ENCODE data around the gene VPS16. TPM values are rescaled to one million over a fixed set of nuclear protein-coding genes. Genes with fewer than 3 reads are reported as not detected.

The VPS16 gene
- total and polyA plus RNA-seq, 2 of the 8 experiments (the other 6 are each of a cell fraction or from before 2014, with no cell fraction given) = 23.8 to 25.9 TPM

GRCh38 chr20:2829376-2829775 is 11.2 kb upstream of the VPS16 start (continued):
- TF ChIP-seq RAD21 (IDR thresholded peaks at IDR 0.05 in 1 of 2, conservative IDR thresholded peaks at IDR 0.05 in 1 of 2; ENCODE audit: low read depth in 2 of 2, low read length in 2 of 2) (no peak), SIRT6 (IDR thresholded peaks at IDR 0.05; ENCODE audit: low read length) (no peak), TAF1 (IDR thresholded peaks at IDR 0.05; ENCODE audit: low read depth, low read length) (no peak), JUND (IDR thresholded peaks at IDR 0.05; ENCODE audit: low read length) (no peak), CHD7 (IDR thresholded peaks at IDR 0.05; ENCODE audit: insufficient replicate concordance, low read length) (no peak), PHF8 (conservative IDR thresholded peaks at IDR 0.05; ENCODE audit: low read depth, low read length) (no peak)
